Neural crest cell (in vitro differentiated cells): ENCODE results near the gene TBX19. TPM values are rescaled to one million over a fixed set of nuclear protein-coding genes. Genes with fewer than 3 reads are reported as not detected.

Source experiments
- DNase-seq: peaks from one replicate; pipeline ENCODE4 v3.0.0; 2021; ENCODE audit warnings: low read depth, mixed read lengths, low spot score
- H3K27ac Mint-ChIP-seq: one replicate; pipeline ENCODE4 v1.8.0; 2021; ENCODE audit warnings: mild to moderate bottlenecking, mixed read lengths; ENCODE audit not compliant: unreplicated experiment
- H3K27me3 Mint-ChIP-seq: 2 replicates; pipeline ENCODE4 v1.8.0; 2021; ENCODE audit warnings: low read depth, mild to moderate bottlenecking, mixed read lengths
- H3K36me3 Mint-ChIP-seq: 2 replicates; pipeline ENCODE4 v1.8.0; 2021; ENCODE audit warnings: low read depth, mild to moderate bottlenecking, mixed read lengths
- H3K4me1 Mint-ChIP-seq: 2 replicates; pipeline ENCODE4 v1.8.0; 2021; ENCODE audit warnings: mixed read lengths
- H3K4me3 Mint-ChIP-seq: one replicate; pipeline ENCODE4 v1.8.0; 2021; ENCODE audit warnings: mild to moderate bottlenecking, mixed read lengths
- H3K9me3 Mint-ChIP-seq: 2 replicates; pipeline ENCODE4 v1.8.0; 2021; ENCODE audit warnings: mixed read lengths
- total RNA-seq: library from RNA; stranded (reverse); gene quantifications from 2 replicates; pipeline ENCODE4 v1.2.1, GENCODE V29; 2021
- TF ChIP-seq, protein P1 (sequence below): fragments of 200-600 bp; sonication (generic); conservative IDR thresholded peaks from 2 replicates; pipeline ENCODE4 v1.5.0; 2021; ENCODE audit warnings: antibody characterized with exemption, mild to moderate bottlenecking

TBX19 gene
- total RNA-seq, 1 donor from 2014 or later: 0.68 TPM

DNA sequence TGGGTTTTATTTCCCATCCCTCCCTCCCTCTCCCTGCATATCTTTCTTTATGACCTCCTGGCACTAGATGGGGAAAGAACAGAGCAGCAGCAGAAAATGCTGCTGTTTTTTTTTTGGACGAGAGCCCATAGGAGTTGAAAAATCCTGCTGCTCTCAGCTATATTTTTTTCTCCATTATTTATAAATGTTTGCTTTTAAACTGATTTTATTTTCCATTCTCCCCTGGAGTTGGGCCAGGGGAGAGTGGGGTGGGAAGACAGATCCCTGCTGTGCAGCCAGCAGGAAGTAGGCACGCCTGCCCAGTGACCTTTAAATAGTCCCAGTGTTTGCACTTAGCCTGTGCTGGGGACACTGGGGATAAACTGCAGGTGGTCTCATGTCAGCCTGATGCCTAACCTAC, 37.5 kb upstream of the TBX19 start:
- no peak overlapping the region for H3K4me3 Mint-ChIP-seq
- H3K27me3 Mint-ChIP-seq: no peaks in the 10 kb centered on the region
- no peak for DNase-seq
- no peaks in the 10 kb centered on the region for H3K9me3 Mint-ChIP-seq
- H3K36me3 Mint-ChIP-seq: peaks cover 47% of the 10 kb centered on the region
- H3K27ac Mint-ChIP-seq: no peak overlapping the region
- TF ChIP-seq, protein P1, sequence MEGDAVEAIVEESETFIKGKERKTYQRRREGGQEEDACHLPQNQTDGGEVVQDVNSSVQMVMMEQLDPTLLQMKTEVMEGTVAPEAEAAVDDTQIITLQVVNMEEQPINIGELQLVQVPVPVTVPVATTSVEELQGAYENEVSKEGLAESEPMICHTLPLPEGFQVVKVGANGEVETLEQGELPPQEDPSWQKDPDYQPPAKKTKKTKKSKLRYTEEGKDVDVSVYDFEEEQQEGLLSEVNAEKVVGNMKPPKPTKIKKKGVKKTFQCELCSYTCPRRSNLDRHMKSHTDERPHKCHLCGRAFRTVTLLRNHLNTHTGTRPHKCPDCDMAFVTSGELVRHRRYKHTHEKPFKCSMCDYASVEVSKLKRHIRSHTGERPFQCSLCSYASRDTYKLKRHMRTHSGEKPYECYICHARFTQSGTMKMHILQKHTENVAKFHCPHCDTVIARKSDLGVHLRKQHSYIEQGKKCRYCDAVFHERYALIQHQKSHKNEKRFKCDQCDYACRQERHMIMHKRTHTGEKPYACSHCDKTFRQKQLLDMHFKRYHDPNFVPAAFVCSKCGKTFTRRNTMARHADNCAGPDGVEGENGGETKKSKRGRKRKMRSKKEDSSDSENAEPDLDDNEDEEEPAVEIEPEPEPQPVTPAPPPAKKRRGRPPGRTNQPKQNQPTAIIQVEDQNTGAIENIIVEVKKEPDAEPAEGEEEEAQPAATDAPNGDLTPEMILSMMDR: no peak
- H3K4me1 Mint-ChIP-seq: peaks cover 4% of the 10 kb centered on the region

DNA sequence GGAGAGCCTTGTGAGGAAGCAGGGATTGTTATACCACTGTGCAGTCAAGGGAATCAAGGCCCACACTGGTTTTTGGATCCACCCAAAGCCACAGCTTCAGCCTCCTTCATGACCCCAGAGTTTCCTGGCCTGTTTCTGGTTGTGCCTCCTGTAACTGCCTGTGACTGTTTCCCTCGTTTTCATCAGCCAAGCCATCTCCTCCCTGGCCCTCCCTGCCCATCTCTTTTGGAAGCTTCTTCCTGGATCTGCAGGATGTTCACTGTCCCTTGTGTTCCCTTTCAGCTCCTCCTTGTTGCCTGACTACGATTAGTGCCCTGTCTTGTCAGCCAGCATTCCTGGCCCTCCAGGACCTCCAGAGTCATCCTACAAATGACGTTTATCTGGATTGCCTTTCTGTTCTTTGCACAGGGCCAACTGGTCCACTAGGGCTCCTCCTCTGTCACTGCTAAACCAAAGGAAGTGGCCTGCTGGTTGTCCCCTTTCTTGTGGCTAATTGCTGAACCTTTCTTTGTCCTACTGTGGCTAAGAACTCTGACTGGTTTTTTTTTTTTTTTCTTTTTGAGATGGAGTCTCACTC, 37.0 kb upstream of the TBX19 start:
- Mint-ChIP-seq H3K27me3 (no peaks in the 10 kb centered on the region), H3K36me3 (peaks cover 50% of the 10 kb centered on the region), H3K4me3 (no peak overlapping the region), H3K4me1 (peaks cover 4% of the 10 kb centered on the region), H3K27ac (no peak overlapping the region), H3K9me3 (no peaks in the 10 kb centered on the region)
- TF ChIP-seq, protein P1: no peak
- DNase-seq: no peak

DNA sequence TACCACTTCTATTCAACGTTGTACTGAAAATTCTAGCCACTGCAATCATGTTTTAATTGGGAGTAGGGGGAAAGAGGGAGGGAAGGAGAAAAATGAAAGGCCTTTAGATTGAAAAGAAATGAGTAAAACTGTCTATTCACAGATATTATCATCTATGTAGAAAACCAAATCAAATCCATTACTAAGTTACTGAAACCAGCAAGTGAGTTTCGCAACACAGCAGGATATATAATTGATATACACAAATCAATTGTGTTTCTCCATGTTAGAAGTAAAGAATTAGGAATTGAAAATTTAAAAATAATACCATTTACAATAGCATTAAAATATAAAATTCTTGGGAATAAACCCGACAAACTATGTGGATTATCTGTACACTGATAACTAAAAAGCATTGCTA, 35.6 kb upstream of the TBX19 start:
- no peaks in the 10 kb centered on the region for H3K27me3 Mint-ChIP-seq
- H3K36me3 Mint-ChIP-seq: peaks cover 58% of the 10 kb centered on the region
- H3K27ac Mint-ChIP-seq: no peak overlapping the region
- H3K4me3 Mint-ChIP-seq: no peak overlapping the region
- TF ChIP-seq, protein P1: no peak
- DNase-seq: no peak
- H3K9me3 Mint-ChIP-seq: no peaks in the 10 kb centered on the region
- peaks cover 4% of the 10 kb centered on the region for H3K4me1 Mint-ChIP-seq

DNA sequence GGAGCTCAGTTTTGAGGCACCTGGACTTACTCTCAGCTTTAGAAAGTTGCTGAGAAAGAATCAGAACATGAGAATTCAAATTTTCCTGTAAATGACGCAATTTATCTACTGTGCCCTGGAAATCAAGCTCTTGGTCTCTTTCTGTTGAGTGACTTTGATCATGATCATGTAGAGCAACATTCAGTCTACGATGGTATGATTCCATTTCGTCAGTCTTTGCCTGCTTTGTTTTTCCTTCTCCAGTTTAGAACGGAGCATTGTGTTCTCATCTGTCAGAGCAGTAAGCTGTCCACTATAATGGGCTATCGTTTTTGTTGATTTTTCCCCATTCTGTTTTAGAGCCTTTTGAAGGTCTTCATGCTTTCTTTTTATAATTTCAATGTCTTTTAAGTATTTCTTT, 34.2 kb upstream of the TBX19 start:
- no peak for DNase-seq
- H3K4me3 Mint-ChIP-seq: no peak overlapping the region
- H3K27me3 Mint-ChIP-seq: no peaks in the 10 kb centered on the region
- no peaks in the 10 kb centered on the region for H3K9me3 Mint-ChIP-seq
- TF ChIP-seq, protein P1: no peak
- H3K4me1 Mint-ChIP-seq: peaks cover 4% of the 10 kb centered on the region
- H3K27ac Mint-ChIP-seq: no peak overlapping the region
- peaks cover 54% of the 10 kb centered on the region for H3K36me3 Mint-ChIP-seq

DNA sequence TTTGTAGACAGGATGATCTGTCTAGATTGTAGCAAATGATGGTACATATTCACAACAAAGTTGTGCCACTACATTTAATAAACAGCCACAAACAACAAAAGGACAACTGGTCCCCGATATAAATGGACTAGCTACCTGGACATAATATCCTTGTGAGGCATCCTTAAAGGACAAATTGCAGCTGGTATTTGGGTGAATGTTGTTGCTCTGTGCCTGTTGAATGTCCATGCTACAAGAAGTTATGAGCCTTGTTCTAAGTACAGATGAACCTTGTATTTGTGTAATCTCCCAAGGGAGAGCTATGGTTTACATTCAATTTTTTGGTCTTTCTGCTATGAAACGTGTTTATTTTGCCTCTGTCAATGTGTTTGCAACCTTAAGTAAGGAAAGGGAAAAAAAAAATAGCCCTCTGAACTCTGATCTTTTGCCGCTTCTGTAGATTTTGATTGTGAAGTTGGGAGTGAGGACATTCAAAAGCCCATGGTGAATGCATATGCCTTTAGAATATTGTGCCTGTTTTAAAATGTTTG, 28.4 kb upstream of the TBX19 start:
- no peak overlapping the region for H3K27ac Mint-ChIP-seq
- H3K9me3 Mint-ChIP-seq: peaks cover 10% of the 10 kb centered on the region
- H3K4me3 Mint-ChIP-seq: no peak overlapping the region
- H3K36me3 Mint-ChIP-seq: peaks cover 48% of the 10 kb centered on the region
- no peak for DNase-seq
- TF ChIP-seq, protein P1: no peak
- no peaks in the 10 kb centered on the region for H3K4me1 Mint-ChIP-seq
- no peaks in the 10 kb centered on the region for H3K27me3 Mint-ChIP-seq
